Measurements from ENCODE around the gene TNS1. TPM values are rescaled to one million over a fixed set of nuclear protein-coding genes. Genes with fewer than 3 reads are reported as not detected.

TNS1 gene
- total RNA-seq, 1 donor from 2014 or later = 0.24 TPM

GRCh38 chr2:217906798-217907197 lies 96.0 kb downstream of the TNS1 start:
- Histone ChIP-seq H3K36me3 (no peaks in the 10 kb centered on the region), H3K9ac (no peak overlapping the region), H4K20me1 (ENCODE audit: low read depth) (no peaks in the 10 kb centered on the region), H3K4me2 (no peak overlapping the region), H3K9me3 (ENCODE audit: low read depth) (no peaks in the 10 kb centered on the region), H3K27ac (no peak overlapping the region), H3K79me2 (ENCODE audit: low read depth) (no peaks in the 10 kb centered on the region), H3K4me3 (no peak overlapping the region), H2AFZ (replicated peaks) (no peak overlapping the region), H3K4me1 (peaks cover 6% of the 10 kb centered on the region), H3F3A (ENCODE audit: low read depth) (no peaks in the 10 kb centered on the region), H3K27me3 (no peaks in the 10 kb centered on the region)
- Mint-ChIP-seq H3K36me3 (no peaks in the 10 kb centered on the region), H3K4me3 (no peak overlapping the region), H3K4me1 (peaks cover 19% of the 10 kb centered on the region), H3K9me3 (no peaks in the 10 kb centered on the region), H3K27me3 (ENCODE audit: insufficient read depth, low read depth) (peaks cover 4% of the 10 kb centered on the region), H3K27ac (no peak overlapping the region)
- no peak for DNase-seq (ENCODE audit: low spot score)
- no peak for TF ChIP-seq EZH2phosphoT487 (IDR thresholded peaks at IDR 0.05)
- TF ChIP-seq CTCF (IDR thresholded peaks at IDR 0.05) = no peak
- TF ChIP-seq EZH2 (IDR thresholded peaks at IDR 0.05) = no peak

GRCh38 chr2:217905896-217906295 lies 96.9 kb downstream of the TNS1 start:
- Mint-ChIP-seq H3K4me3 (no peak overlapping the region), H3K36me3 (no peaks in the 10 kb centered on the region), H3K27me3 (ENCODE audit: insufficient read depth, low read depth) (peaks cover 4% of the 10 kb centered on the region), H3K4me1 (peaks cover 17% of the 10 kb centered on the region), H3K9me3 (no peaks in the 10 kb centered on the region), H3K27ac (no peak overlapping the region)
- Histone ChIP-seq H3K4me3 (no peak overlapping the region), H2AFZ (replicated peaks) (no peak overlapping the region), H3K9ac (no peak overlapping the region), H3K4me2 (no peak overlapping the region), H3K9me3 (ENCODE audit: low read depth) (no peaks in the 10 kb centered on the region), H3F3A (ENCODE audit: low read depth) (no peaks in the 10 kb centered on the region), H3K27me3 (no peaks in the 10 kb centered on the region), H3K4me1 (peaks cover 6% of the 10 kb centered on the region), H4K20me1 (ENCODE audit: low read depth) (no peaks in the 10 kb centered on the region), H3K79me2 (ENCODE audit: low read depth) (no peaks in the 10 kb centered on the region), H3K36me3 (no peaks in the 10 kb centered on the region), H3K27ac (no peak overlapping the region)
- TF ChIP-seq CTCF (IDR thresholded peaks at IDR 0.05) = no peak
- TF ChIP-seq EZH2phosphoT487 (IDR thresholded peaks at IDR 0.05) = no peak
- TF ChIP-seq EZH2 (IDR thresholded peaks at IDR 0.05) = no peak
- DNase-seq (ENCODE audit: low spot score) = no peak

GRCh38 chr2:217905395-217905794 lies 97.4 kb downstream of the TNS1 start:
- Mint-ChIP-seq H3K9me3 (no peaks in the 10 kb centered on the region), H3K36me3 (no peaks in the 10 kb centered on the region), H3K27ac (no peak overlapping the region), H3K4me1 (peaks cover 15% of the 10 kb centered on the region), H3K4me3 (no peak overlapping the region), H3K27me3 (ENCODE audit: insufficient read depth, low read depth) (peaks cover 4% of the 10 kb centered on the region)
- no peak for TF ChIP-seq CTCF (IDR thresholded peaks at IDR 0.05)
- no peak for TF ChIP-seq EZH2 (IDR thresholded peaks at IDR 0.05)
- no peak for TF ChIP-seq EZH2phosphoT487 (IDR thresholded peaks at IDR 0.05)
- DNase-seq (ENCODE audit: low spot score) = no peak
- no peak overlapping the region for H3K4me3 ChIP-seq
- no peaks in the 10 kb centered on the region for H3F3A ChIP-seq (ENCODE audit: low read depth)
- no peaks in the 10 kb centered on the region for H3K27me3 ChIP-seq
- H3K9me3 ChIP-seq (ENCODE audit: low read depth) = no peaks in the 10 kb centered on the region
- H3K4me1 ChIP-seq = peaks cover 6% of the 10 kb centered on the region
- H3K36me3 ChIP-seq = no peaks in the 10 kb centered on the region
- H4K20me1 ChIP-seq (ENCODE audit: low read depth) = no peaks in the 10 kb centered on the region
- no peak overlapping the region for H3K27ac ChIP-seq
- no peak overlapping the region for H3K4me2 ChIP-seq
- H2AFZ ChIP-seq (replicated peaks) = no peak overlapping the region
- no peak overlapping the region for H3K9ac ChIP-seq
- H3K79me2 ChIP-seq (ENCODE audit: low read depth) = no peaks in the 10 kb centered on the region
